Activated T-helper 1 cell treated with anti-CD3 and anti-CD28 coated beads, Interleukin-12 subunit alpha, Interleukin-12 subunit beta, Interleukin-2, Interleukin-4 antibody, amounts not matched to agents 30 ng/mL and 10 ng/mL and 1 ng/mL, durations not matched to agents 14 hours and 24 hours and 36 hours (primary cell): ENCODE results near the gene ABHD1. TPM values are rescaled to one million over a fixed set of nuclear protein-coding genes. Genes with fewer than 3 reads are reported as not detected.

Experiments used
- DNase-seq: peaks from one replicate; pipeline ENCODE4 v3.0.0; 2021; ENCODE audit warnings: low spot score
- H3K27ac Mint-ChIP-seq: one replicate; pipeline ENCODE4 v1.8.0; 2021; ENCODE audit warnings: mild to moderate bottlenecking, mixed read lengths
- H3K27me3 Mint-ChIP-seq: one replicate; pipeline ENCODE4 v1.8.0; 2022; ENCODE audit warnings: mild to moderate bottlenecking, moderate library complexity, mixed read lengths; ENCODE audit not compliant: insufficient read depth
- H3K36me3 Mint-ChIP-seq: one replicate; pipeline ENCODE4 v1.8.0; 2021; ENCODE audit warnings: low read depth, mixed read lengths
- H3K4me1 Mint-ChIP-seq: one replicate; pipeline ENCODE4 v1.8.0; 2021; ENCODE audit warnings: low read depth, mixed read lengths
- H3K4me3 Mint-ChIP-seq: one replicate; pipeline ENCODE4 v1.8.0; 2021; ENCODE audit warnings: mild to moderate bottlenecking, moderate library complexity, mixed read lengths
- H3K9me3 Mint-ChIP-seq: one replicate; pipeline ENCODE4 v1.8.0; 2021; ENCODE audit warnings: mixed read lengths
- intact Hi-C: fragments of 100-400 bp; cut with micrococcal nuclease; formaldehyde crosslinking; loops from one replicate; pipeline ENCODE4 v1.15.1; 2024
- total RNA-seq: library from RNA; stranded (reverse); gene quantifications from 2 replicates; pipeline ENCODE4 v1.2.3, GENCODE V29; 2022

The ABHD1 gene
- total RNA-seq, 1 donor from 2014 or later: 0.34 TPM

GRCh38 chr2:27178469-27178868, 54.9 kb downstream of the ABHD1 start:
- no peak overlapping the region for H3K4me3 Mint-ChIP-seq
- no peak for DNase-seq
- H3K27me3 Mint-ChIP-seq: peaks cover 34% of the 10 kb centered on the region
- intact Hi-C loops: no loop called here
- H3K36me3 Mint-ChIP-seq: no peaks in the 10 kb centered on the region
- no peak overlapping the region for H3K27ac Mint-ChIP-seq
- no peaks in the 10 kb centered on the region for H3K9me3 Mint-ChIP-seq
- H3K4me1 Mint-ChIP-seq: peaks cover 4% of the 10 kb centered on the region

- Mint-ChIP-seq H3K27ac (no peak overlapping the region), H3K4me1 (peaks cover 4% of the 10 kb centered on the region), H3K27me3 (peaks cover 36% of the 10 kb centered on the region)
These were observed 55.9 kb downstream of the ABHD1 start for GRCh38 chr2:27179344-27180000.

More at GRCh38 chr2:27179344-27180000, 55.9 kb downstream of the ABHD1 start:
- intact Hi-C loops: no loop called here
- H3K9me3 Mint-ChIP-seq: no peaks in the 10 kb centered on the region
- no peak overlapping the region for H3K4me3 Mint-ChIP-seq
- DNase-seq: no peak
- H3K36me3 Mint-ChIP-seq: no peaks in the 10 kb centered on the region

Other genes with a start within 250 kb of the ABHD1 start
- 3.1 and 3.7 TPM in 2 replicates for gene MAPRE3, start 153.2 kb upstream of the ABHD1 start, total RNA-seq
- 97.5 and 98.1 TPM in 2 replicates for gene TMEM214, start 90.8 kb upstream of the ABHD1 start, total RNA-seq
- 12.3 and 13.8 TPM in 2 replicates for gene AGBL5, start 72.1 kb upstream of the ABHD1 start, total RNA-seq
- gene OST4, start 52.2 kb upstream of the ABHD1 start, total RNA-seq: 322 and 332 TPM in 2 replicates
- 1.1 and 1.5 TPM in 2 replicates for gene EMILIN1, start 45.2 kb upstream of the ABHD1 start, total RNA-seq
- 12.2 and 12.4 TPM in 2 replicates for gene KHK, start 37.0 kb upstream of the ABHD1 start, total RNA-seq
- gene CGREF1, start 4.7 kb upstream of the ABHD1 start, total RNA-seq: 12.9 and 18.0 TPM in 2 replicates
- gene PREB, start 10.8 kb downstream of the ABHD1 start, total RNA-seq: 95.9 and 97.1 TPM in 2 replicates
- gene PRR30, start 15.6 kb downstream of the ABHD1 start, total RNA-seq: not detected in 2 replicates
- gene TCF23, start 25.2 kb downstream of the ABHD1 start, total RNA-seq: not detected in 2 replicates
- 107 and 111 TPM in 2 replicates for gene ATRAID, start 88.2 kb downstream of the ABHD1 start, total RNA-seq
- 89.2 and 105 TPM in 2 replicates for gene SLC5A6, start 88.5 kb downstream of the ABHD1 start, total RNA-seq
- 135 and 138 TPM in 2 replicates for gene CAD, start 93.6 kb downstream of the ABHD1 start, total RNA-seq
- 2.1 and 2.2 TPM in 2 replicates for gene SLC30A3, start 139.2 kb downstream of the ABHD1 start, total RNA-seq
- gene DNAJC5G, start 151.6 kb downstream of the ABHD1 start, total RNA-seq: not detected in 2 replicates
- gene TRIM54, start 158.6 kb downstream of the ABHD1 start, total RNA-seq: 0.26 TPM in 1 of 2 replicates, not detected in the other
- gene UCN, start 184.6 kb downstream of the ABHD1 start, total RNA-seq: 1.4 and 1.8 TPM in 2 replicates
- gene MPV17, start 199.3 kb downstream of the ABHD1 start, total RNA-seq: 85.9 and 89.9 TPM in 2 replicates
- 86.3 and 86.6 TPM in 2 replicates for gene GTF3C2, start 232.9 kb downstream of the ABHD1 start, total RNA-seq
- 53.9 and 55.8 TPM in 2 replicates for gene EIF2B4, start 246.5 kb downstream of the ABHD1 start, total RNA-seq
- 134 and 137 TPM in 2 replicates for gene SNX17, start 246.8 kb downstream of the ABHD1 start, total RNA-seq